Tibial artery (tissue), 4 donors: ENCODE data around the gene ENDOV.

Source experiments
- DNase-seq, 2 donors: peaks; one replicate each; pipeline ENCODE4 v3.0.0-alpha.2; 2019
- H3K27ac ChIP-seq, 2 donors: fragments of 200-600 bp; sonication (generic) in 1 of 2; 1 replicate in 1 of 2; 2 replicates in 1 of 2; pipeline ENCODE4 v1.5.1; 2018 to 2019; ENCODE audit warnings: mild to moderate bottlenecking in 1 of 2
- H3K27me3 ChIP-seq, 2 donors: fragments of 200-600 bp; sonication (generic) in 1 of 2; one replicate each; pipeline versions ENCODE4 v1.5.1 to v1.6.0; 2016 to 2019
- H3K36me3 ChIP-seq, 3 donors: fragments of 200-600 bp; sonication (generic) in 2 of 3; one replicate each; pipeline ENCODE4 v1.5.1; 2016 to 2019; ENCODE audit warnings: mild to moderate bottlenecking in 2 of 3
- H3K4me1 ChIP-seq, 4 donors: fragments of 200-600 bp; sonication (generic) in 2 of 4; 1 replicate in 3 of 4; 2 replicates in 1 of 4; pipeline ENCODE4 v1.5.1; 2016 to 2019
- H3K4me3 ChIP-seq, 2 donors: fragments of 200-600 bp; sonication (generic) in 1 of 2; 1 replicate in 1 of 2; 2 replicates in 1 of 2; pipeline ENCODE4 v1.5.1; 2018 to 2019; ENCODE audit warnings: mild to moderate bottlenecking in 2 of 2
- H3K9me3 ChIP-seq, 3 donors: fragments of 200-600 bp; sonication (generic) in 1 of 3; one replicate each; pipeline ENCODE4 v1.5.1; 2016 to 2019
- CTCF ChIP-seq, 2 experiments: fragments of 200-600 bp in 1 of 2; fragments of 450-650 bp in 1 of 2; IDR thresholded peaks; one replicate each; pipeline ENCODE4 v1.5.1; 2017 to 2019; ENCODE audit warnings: antibody characterized with exemption in 2 of 2, mild to moderate bottlenecking in 1 of 2, moderate library complexity in 1 of 2
- intact Hi-C: fragments of 100-400 bp; cut with DNase I; formaldehyde crosslinking; loops from one replicate; pipeline ENCODE4 v1.15.0; 2023; ENCODE audit warnings: low total_unique reads

Gene ENDOV

GRCh38 chr17:80441598-80442322 is 26.8 kb downstream of the ENDOV start:
- Histone ChIP-seq H3K4me1 (no peaks in the 10 kb centered on the region), H3K36me3 (peaks cover 4 to 25% (median 7%) of the 10 kb centered on the region in 3 donors), H3K27me3 (peaks cover 0 to 8% of the 10 kb centered on the region in 2 donors), H3K4me3 (no peak overlapping the region), H3K27ac (no peak overlapping the region), H3K9me3 (no peaks in the 10 kb centered on the region)
- intact Hi-C loops, result no loop called here
- no peak for DNase-seq
- TF ChIP-seq CTCF (IDR thresholded peaks at IDR 0.05), result no peak

GRCh38 chr17:80442323-80442659 is 27.3 kb downstream of the ENDOV start:
- Histone ChIP-seq H3K9me3 (no peaks in the 10 kb centered on the region), H3K27ac (no peak overlapping the region), H3K4me1 (no peaks in the 10 kb centered on the region), H3K4me3 (no peak overlapping the region), H3K27me3 (peaks cover 0 to 8% of the 10 kb centered on the region in 2 donors), H3K36me3 (peaks cover 0 to 20% (median 2%) of the 10 kb centered on the region in 3 donors)
- TF ChIP-seq CTCF (IDR thresholded peaks at IDR 0.05), result no peak
- no peak for DNase-seq
- intact Hi-C loops, result no loop called here

GRCh38 chr17:80442764-80443163 is 27.8 kb downstream of the ENDOV start:
- Histone ChIP-seq H3K27me3 (peaks cover 0 to 8% of the 10 kb centered on the region in 2 donors), H3K27ac (no peak overlapping the region), H3K4me1 (no peaks in the 10 kb centered on the region), H3K4me3 (no peak overlapping the region), H3K36me3 (peaks cover 0 to 18% (median 0%) of the 10 kb centered on the region in 3 donors), H3K9me3 (no peaks in the 10 kb centered on the region)
- DNase-seq, result no peak
- TF ChIP-seq CTCF (IDR thresholded peaks at IDR 0.05), result no peak
- intact Hi-C loops, result no loop called here

GRCh38 chr17:80443498-80443897 is 28.5 kb downstream of the ENDOV start:
- DNase-seq, result no peak
- Histone ChIP-seq H3K4me3 (no peak overlapping the region), H3K36me3 (peaks cover 0 to 14% (median 0%) of the 10 kb centered on the region in 3 donors), H3K4me1 (no peaks in the 10 kb centered on the region), H3K27me3 (peaks cover 0 to 8% of the 10 kb centered on the region in 2 donors), H3K9me3 (no peaks in the 10 kb centered on the region), H3K27ac (no peak overlapping the region)
- intact Hi-C loops, result no loop called here
- no peak for TF ChIP-seq CTCF (IDR thresholded peaks at IDR 0.05)

- H3K27ac ChIP-seq, result no peak overlapping the region
- intact Hi-C loops, result no loop called here
- no peaks in the 10 kb centered on the region for H3K9me3 ChIP-seq
- peaks cover 0 to 14% (median 0%) of the 10 kb centered on the region in 3 donors for H3K36me3 ChIP-seq
- peaks cover 0 to 8% of the 10 kb centered on the region in 2 donors for H3K27me3 ChIP-seq
- H3K4me1 ChIP-seq, result no peaks in the 10 kb centered on the region
- no peak overlapping the region for H3K4me3 ChIP-seq
- DNase-seq, result no peak
- no peak for TF ChIP-seq CTCF (IDR thresholded peaks at IDR 0.05)
These were observed 29.1 kb downstream of the ENDOV start for GRCh38 chr17:80443916-80444643.
